GM10847 (cell line): ENCODE measurements around the gene RIOX2.

Source experiments
- POLR2A ChIP-seq: IDR thresholded peaks from 2 replicates; pipeline ENCODE4 v1.6.1; 2011; ENCODE audit not compliant: insufficient read length; ENCODE audit errors: extremely low read depth

RIOX2 gene

DNA sequence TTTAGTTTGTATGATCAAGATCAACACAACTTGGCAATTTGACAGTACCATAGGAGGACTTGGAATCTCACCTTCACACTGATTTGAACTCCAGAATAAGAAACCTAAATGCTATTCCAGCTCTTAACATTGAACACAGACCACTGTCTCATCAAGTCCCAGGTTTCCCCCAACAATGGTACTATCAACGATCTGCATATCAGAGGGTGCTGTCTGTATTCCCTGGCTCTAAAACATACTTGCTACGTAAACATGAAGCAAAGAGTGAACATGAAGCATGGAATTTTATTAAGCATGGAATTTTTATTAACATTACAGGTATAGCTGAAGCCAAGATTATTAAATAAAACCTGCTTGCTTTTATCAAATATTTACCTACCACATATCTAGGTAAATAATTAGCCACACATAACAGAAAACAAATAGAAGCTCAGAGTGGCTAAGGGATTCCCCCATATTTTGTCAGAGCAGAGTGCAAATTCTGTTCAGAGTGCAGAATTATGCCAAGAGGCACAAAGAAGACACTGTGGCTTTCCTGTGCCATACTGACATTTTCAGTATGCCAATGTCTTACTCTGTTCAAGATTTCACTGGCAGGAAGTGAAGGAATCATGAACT, 22.2 kb upstream of the RIOX2 start:
- no peak for TF ChIP-seq POLR2A

DNA sequence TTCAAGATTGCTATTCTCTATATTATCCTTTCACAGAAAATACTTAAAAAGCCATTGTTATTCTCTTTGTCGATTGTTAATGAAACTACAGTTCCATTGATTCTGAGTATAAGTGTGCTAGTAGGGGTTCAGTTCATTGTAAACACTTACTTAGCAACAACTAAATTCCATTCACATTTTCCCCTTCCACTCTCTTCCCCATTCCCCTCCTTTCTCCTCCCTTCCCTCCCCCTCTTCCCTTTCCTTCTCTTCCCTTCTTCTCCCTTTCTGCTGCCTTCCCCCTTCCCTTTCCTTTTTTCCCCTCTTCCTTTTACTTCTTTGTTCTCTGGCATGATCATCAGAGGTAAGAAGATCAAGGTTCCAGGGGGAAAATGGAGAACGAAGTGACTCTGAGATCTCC, 21.3 kb upstream of the RIOX2 start:
- no peak for TF ChIP-seq POLR2A

DNA sequence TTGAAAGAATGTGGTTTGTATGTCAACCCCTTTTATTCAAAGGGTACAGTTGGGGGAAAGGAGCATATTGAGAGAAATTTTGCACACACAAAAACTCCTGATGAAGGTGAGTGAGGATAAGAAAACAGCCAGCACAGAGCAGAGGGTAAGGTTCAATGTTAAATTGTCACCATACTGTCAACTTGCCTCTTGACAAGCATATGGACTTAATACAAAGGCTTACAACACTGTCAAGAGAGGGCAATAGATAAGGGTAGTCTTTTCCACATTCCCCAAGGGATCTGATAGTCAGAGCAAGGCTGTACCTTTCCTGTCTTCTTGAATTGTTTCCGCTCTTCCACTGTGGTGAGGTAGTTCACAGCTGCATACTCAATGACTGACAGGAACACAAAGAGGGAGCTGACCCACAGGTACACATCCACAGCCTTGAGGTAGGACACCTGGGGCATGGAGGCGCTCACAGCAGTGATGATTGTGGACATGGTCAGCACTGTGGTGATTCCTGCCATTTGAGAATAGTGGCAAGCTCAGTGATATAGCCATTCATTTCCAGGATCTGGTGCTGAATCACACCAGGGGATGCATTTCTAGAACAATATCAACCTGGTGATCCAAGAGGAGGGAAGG, 20.4 kb upstream of the RIOX2 start:
- no peak for TF ChIP-seq POLR2A

DNA sequence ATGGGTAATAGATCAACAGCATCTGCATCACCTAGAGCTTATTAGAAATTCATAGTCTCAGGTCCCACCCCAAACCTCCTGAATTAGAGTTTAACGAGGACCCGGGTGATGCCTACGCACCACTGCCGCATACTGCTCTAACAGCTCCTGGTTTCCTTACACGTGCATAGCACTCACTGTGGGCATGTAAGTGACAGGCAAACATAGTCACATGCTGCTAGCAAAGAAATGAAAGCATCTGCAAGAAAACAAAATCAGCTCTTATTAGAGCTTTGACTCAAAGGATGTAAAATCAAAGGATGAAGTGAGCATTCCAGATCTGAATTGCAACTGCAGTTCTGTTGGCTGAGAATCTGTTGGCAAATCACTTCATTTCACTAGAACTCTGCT, 19.1 kb upstream of the RIOX2 start:
- TF ChIP-seq POLR2A = no peak

DNA sequence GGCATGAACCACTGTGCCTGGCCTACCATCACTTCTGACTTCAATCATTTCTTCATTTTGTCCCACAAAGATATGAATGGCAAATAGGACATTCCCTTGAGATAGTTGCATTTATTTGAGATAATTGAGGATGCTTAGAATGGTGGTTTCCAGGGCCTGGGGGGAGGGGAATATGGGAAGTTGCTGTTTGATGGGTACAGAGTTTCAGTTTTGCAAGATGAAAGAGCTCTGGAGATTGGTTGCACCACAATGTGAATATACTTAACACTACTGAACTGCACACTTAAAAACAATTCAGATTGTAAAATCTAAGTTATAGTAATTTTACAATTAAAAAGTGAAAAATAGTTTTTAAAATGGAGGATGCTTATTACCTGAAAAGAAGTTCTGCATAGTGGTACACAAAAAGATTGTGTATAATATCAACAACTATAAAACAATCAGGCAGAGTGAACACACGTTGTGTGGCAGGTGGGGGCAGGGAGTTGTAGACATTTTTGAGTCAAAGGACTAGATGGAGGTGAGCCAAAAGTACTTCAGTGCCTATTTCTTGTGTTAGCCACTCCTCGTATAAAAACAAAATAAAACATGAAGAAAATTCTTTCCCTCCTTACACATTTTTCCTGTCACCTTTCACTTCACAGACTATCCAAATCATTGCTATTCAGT, 18.5 kb upstream of the RIOX2 start:
- no peak for TF ChIP-seq POLR2A

DNA sequence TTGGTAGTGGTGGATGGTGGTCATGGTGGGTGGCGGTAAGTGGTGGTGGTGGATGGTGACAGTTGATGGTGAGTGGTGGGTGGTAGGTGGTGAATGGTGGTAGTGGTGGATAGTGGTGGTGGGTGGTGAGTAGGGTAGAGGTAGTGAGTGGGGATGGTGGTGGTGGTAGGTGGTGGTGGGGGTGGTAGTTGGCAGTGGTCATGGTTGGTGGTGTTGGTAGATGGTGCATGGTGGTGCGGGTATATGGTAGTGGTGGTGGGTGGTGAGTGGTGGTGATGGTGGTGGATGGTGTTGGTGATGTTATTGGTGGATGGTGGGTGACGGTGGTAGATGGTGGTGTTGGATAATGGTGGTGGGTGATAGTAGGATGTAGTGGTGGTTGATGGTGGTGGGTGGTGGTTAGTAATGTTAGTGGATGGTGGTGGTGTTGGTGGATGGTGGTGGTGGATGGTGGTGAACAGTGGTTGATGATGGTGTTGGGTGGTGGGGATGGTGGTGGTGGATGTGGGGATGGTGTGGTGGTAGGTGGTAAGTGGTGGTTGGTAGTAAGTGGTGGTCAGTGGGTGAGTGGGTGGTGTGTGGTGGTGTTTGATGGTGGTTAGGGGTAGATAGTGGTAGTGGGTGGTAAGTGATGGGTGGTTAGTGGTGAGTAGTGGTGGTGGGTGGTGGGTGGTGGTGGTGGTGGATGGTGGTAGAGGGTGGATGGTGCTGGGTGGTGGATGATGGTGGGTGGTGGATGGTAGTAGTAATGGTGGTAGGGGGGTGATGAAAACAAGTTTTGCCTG, 16.7 kb upstream of the RIOX2 start:
- no peak for TF ChIP-seq POLR2A

DNA sequence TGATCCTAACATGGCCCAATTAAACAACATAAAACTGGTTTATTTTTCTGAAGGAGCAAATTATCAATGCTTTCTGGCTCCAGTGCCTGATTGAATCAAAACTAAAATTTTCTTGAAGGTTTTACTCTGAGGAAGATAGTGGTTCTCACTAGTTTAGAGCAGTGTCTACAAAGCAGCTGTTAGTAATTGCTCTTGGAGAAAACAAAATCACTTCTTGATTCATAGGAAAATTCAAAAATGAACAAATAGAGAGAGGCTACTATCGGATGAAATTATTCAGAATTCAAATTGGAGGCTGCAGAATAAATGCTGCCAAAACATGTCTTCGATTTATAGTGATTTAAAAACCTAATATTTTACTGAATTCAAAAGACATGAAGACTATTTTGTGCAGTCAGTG, 15.1 kb upstream of the RIOX2 start:
- no peak for TF ChIP-seq POLR2A

DNA sequence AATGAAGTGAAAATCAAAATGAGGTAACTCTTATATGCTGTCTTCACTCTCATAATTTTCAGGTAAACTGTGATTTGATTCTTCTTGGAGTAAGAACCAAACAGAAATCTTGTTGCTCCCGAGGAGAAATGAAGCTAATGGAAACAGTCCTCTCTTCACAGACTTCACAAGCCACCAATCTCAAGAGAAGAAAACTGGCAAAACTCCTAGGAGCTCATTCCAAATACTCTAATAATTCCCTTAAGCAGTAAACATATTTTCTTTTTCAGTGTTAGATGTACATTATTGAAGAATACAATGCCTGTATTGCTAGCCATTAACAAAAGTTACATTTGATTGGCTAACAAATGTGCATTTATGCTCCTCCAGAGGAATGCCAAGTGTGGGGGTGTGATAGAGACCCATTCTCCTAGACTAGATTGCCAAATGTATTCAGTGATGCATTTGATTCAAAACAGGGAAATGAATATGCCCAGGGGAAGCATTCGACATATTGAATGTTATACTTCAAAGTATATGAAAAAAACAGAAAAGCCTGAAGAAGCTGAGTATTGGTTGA, 11.8 kb upstream of the RIOX2 start:
- TF ChIP-seq POLR2A = no peak

DNA sequence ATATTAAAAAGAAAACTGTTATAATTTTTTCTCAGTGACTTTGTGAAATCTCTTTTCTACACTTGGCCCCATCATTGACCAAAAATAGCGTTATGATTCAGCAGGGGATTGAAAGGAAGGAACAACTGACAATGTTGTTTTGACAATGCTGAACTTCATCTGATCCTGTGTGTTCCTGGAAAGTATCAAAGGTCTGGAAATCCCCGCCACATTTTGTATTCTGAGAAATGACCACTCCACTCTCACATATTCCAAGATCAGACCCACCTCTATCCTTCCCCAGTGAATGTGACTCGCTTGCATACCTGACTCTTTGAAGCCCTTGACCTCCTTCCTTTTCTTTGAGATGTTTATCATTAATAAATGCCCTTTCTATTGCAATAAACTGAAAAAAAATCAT, 9.7 kb upstream of the RIOX2 start:
- TF ChIP-seq POLR2A = no peak

DNA sequence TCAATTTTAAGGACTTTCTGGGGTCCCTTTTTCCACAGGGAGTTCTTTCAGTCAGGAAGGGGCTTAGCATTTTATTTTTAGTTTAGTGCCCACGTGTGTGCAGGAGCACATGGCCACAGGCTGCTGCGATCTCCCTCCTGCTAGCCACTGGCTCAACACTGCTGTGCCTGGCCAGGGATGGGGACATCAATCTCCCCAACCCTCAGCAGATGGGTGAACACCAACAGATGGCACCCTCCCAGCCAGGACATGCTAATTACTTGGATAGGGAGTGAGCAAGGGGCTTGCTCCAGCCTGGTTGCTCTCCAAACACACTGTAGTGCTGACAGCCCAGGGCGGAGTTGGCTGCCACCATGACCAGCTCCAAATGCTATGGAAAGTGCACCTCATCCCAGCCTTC, 7.4 kb upstream of the RIOX2 start:
- TF ChIP-seq POLR2A = no peak

DNA sequence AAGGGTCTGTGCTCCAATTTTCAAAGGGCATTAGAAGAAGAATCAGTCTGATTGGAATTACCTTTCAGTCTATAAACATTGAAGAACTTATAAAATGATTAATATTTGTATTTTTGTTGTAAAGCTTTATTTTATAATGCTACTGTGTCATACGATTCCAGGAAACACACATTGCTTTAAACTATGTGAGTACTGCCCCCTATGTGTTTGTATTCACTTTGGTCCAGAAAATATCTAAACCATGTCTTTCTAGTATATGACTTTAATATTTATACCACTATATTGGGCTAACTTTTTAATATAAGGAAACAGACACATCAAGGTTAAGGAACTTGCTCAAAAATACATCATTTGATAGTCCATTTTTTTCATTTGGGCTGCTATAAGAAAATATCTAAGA, 3.2 kb upstream of the RIOX2 start:
- TF ChIP-seq POLR2A = no peak

DNA sequence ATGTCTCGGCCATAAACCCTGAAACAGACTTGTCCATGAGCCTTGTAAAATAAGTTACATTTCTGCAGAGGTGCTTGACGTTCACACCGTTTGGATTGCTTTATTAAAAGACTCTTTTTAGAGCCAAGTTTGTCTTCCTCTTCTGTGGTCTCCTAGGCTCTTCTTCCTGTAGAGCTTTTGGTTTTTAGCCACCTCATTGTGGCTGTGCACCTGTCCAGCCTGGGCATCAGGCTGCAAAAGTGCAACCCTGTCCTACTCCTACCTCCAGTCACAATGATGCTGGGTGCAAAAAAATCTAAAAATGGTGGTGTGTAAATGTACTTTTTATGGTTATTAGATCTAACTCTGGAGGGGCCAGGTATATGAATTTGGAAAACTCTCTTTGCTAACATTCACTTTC, 2.8 kb upstream of the RIOX2 start:
- no peak for TF ChIP-seq POLR2A

DNA sequence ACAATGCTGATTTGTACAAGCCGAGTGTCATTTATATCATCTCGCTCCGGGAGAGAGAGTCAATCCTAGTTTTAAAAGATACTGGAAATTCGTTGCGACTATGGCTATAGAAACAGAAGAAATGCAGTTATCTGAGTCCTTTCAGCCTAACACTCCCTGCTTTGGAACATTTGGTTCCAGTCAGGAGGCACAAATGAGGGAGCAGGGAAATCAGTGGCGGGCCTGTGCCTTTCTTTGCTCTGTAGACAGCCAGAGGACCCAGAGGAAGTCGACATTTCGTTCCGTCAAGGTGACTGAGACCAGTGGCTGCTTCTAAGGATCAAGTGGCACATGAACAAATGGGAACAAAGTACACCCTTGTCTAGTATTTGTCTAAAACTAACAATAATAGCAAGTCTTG, 745 bp upstream of the RIOX2 start:
- TF ChIP-seq POLR2A = no peak

DNA sequence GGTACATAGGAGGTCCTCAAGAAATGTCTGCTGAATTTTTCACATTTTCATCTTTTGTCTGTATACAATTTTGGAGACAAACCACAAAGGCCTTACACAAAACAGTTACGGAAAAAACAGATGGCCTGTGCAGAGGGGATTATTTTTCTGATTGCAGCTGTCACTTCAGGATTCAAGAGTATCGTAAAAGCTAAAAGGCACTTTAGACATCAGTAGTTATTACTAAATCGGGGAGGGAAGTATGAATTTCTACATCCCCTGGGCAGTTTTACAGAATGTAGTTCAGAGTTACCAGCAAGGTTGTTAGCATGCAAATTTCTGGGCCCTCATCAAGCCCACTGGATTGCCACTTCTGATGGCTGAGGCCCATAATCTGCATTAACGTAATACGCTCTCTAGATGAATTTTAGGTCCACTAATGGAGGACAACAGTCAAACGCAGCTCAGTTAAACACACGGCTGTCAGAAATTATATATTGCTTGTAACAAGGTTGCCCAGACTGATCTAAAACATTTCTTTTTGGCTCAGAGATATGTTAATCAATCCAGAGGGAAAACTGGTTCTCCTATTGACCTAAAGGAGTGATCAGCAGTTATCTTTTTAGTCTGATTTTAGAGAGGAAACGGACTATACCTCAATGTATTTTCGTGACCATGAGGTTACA, 1.1 kb downstream of the RIOX2 start:
- no peak for TF ChIP-seq POLR2A

DNA sequence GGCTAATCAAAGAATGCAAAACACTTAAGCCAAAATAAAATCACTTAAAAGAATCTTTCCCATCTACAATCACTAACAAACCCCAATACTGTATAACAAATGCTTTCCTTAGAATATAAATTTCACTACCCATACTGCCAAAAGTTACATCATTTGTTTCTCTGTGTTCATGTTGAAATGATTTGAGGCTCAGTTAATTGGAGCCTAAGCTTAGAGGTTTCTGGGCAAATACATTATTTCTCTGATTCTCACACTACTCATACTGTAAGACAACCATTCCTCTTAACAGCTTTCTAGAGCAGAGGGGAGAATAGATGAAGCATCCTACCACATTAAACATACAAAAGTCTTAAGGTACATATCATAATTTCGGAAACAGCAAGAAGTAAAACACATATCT, 2.1 kb downstream of the RIOX2 start:
- no peak for TF ChIP-seq POLR2A
